Measurements from ENCODE around the gene CCDC34.

Gene CCDC34

DNA sequence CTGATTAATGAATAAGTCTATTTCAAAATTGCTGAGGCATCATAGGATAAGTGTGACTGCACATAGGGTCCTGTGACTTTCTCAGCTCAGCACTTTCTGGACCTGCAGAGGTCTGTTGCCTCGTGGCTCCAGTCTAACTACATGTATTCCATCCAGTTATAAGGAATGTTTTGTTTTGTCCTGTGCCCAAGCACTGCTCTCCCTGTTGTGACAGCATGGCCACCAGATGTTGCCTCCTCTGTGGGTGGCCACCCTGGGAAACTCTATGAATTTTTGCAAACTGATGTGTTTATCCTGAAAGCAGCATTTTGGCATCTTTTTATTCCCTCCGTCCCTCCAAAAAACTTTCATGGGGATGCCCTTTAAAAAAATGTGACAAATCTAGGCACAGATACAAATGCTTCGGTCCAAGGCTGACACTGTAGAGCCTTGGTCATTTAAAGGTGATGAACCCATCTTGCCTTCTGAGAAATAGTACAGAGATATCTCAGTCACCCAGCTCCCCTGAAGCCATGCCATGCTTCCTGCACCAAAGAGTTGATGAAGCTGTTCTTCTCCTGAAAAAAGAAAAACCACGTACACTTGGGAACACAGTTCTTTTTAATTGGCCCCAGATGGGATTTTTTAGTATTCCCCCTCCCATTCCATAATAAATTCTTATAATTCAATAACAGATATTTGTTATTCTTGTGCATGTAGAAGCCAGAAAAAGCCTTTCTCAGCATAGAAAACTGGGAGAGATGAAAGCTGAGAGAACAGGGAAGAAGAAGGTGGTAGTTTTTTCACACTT is 72.6 kb downstream of the CCDC34 start:
- no peak for DNase-seq (ENCODE audit: low spot score)

Data from kidney tubule cell (primary cell).